GM12874 (cell line): ENCODE data around the gene BCAR3.

Source experiments
- CTCF ChIP-seq: IDR thresholded peaks from 2 replicates; pipeline ENCODE4 v1.5.1; 2011; ENCODE audit warnings: low read depth, mild to moderate bottlenecking, control low read depth, low read length, moderate library complexity; ENCODE audit not compliant: insufficient read depth

The BCAR3 gene

GRCh38 chr1:93541045-93541444 lies 140.6 kb downstream of the BCAR3 start:
- TF ChIP-seq CTCF: no peak

- no peak for TF ChIP-seq CTCF
Measured at GRCh38 chr1:93537924-93538323, 143.7 kb downstream of the BCAR3 start.

GRCh38 chr1:93537396-93537795 lies 144.2 kb downstream of the BCAR3 start:
- TF ChIP-seq CTCF: no peak

GRCh38 chr1:93533677-93534076 lies 148.0 kb downstream of the BCAR3 start:
- no peak for TF ChIP-seq CTCF

DNA sequence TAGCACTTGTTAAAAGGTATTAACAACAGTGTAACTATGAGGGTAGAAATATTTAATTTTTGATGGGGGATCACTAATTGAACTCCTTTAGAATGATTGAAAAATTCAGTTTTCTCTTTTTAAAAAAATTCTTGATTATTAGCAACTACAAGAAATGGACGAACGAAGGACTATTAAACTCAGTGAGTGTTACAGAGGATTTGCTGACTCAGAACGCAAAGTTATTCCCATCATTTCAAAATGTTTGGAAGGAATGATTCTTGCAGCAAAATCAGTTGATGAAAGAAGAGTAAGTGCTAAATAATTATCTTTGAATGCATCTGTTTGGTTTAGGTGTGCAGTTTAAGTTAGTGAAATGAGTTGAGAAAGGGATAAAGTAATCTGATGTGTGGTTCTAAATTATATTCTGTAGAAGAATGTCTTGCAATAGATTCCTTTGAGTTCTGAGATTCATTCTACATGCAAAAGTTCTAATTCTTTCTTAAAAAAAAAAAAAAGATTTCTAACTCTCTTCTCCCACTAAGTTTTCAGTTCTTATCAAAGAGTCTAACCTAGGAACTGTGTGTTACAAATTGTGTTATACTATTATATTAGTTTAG lies 148.8 kb downstream of the BCAR3 start:
- TF ChIP-seq CTCF: no peak

DNA sequence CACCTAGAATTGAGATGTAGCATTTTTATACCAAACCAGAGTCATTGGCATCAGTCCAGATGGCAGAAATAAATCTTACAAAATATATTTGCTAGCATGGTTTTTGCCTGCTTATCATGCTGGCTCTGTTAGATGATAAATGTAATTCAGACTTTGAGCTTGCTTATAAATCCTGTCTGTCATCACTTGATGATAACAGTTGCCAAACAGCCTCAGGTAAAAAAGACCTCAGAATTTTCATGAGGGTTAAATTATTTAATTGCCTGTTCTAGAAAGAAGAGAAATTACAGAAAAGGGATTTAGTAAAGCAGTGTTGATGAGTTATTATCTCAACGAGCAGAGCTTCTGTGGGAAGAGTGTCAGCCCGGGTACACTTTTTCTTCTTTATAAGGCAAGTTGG lies 150.4 kb downstream of the BCAR3 start:
- TF ChIP-seq CTCF: no peak

DNA sequence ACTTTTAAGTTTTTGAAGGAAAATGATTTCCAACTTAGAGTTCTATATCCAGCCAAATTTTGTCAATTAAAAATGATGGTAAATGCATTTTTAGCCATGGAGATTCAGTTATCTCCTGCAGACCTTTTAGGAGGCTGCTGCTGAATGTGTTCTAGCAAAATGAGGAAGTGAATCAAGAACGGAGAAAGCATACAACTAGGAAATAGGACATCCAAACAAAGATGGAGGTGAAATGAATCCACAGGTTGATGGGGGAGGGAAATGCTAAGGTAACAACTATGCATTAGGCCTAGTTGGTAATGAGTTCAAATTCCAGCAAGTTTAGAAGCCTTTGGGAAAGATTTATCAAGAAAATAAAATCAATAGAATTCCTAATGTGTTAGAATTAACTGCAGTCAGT lies 153.2 kb downstream of the BCAR3 start:
- no peak for TF ChIP-seq CTCF

GRCh38 chr1:93526431-93526830 lies 155.2 kb downstream of the BCAR3 start:
- TF ChIP-seq CTCF: no peak
